AG10803 (cell line): Measurements from ENCODE around the gene STEAP3.
A peak's percentile ranks its signal among the peaks of the same experiment; 100 is the strongest.

Experiments
- DNase-seq: peaks from one replicate; pipeline ENCODE4 v3.0.0; 2010; ENCODE audit warnings: low read depth
- H3K4me3 ChIP-seq: 2 replicates; pipeline ENCODE4 v1.5.1; 2011; ENCODE audit warnings: mild to moderate bottlenecking, low read length, control low read depth
- TF ChIP-seq, protein P1 (sequence below): conservative IDR thresholded peaks from 2 replicates; pipeline ENCODE4 v1.5.1; 2011; ENCODE audit warnings: mild to moderate bottlenecking, low read length, control low read depth, inconsistent platforms

Gene STEAP3

GRCh38 chr2:119225105-119225865, 1.7 kb downstream of the STEAP3 start:
- DNase-seq: no peak
- H3K4me3 ChIP-seq: peak overlapping the region; percentile 67
- TF ChIP-seq, protein P1, sequence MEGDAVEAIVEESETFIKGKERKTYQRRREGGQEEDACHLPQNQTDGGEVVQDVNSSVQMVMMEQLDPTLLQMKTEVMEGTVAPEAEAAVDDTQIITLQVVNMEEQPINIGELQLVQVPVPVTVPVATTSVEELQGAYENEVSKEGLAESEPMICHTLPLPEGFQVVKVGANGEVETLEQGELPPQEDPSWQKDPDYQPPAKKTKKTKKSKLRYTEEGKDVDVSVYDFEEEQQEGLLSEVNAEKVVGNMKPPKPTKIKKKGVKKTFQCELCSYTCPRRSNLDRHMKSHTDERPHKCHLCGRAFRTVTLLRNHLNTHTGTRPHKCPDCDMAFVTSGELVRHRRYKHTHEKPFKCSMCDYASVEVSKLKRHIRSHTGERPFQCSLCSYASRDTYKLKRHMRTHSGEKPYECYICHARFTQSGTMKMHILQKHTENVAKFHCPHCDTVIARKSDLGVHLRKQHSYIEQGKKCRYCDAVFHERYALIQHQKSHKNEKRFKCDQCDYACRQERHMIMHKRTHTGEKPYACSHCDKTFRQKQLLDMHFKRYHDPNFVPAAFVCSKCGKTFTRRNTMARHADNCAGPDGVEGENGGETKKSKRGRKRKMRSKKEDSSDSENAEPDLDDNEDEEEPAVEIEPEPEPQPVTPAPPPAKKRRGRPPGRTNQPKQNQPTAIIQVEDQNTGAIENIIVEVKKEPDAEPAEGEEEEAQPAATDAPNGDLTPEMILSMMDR: no peak

DNA sequence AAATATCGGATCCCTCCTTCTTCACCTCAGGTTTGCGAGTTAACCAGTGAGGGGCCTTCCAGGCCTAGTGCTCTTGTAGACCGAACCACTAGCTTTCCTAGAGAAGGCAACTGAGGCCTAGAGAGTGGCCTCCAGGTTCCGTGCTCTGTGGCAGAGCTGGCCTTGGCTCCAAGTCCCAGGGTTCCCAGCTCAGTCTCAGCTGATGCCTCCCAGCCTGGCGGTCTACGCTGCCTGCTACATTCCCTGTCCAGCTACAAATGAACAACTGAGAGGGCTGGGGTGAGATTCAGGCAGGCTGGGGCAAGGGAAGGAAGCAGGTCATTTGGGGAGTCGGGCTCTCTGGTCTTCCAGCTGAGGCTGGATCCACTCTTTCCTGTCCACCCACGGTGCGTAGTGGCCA, 2.3 kb downstream of the STEAP3 start:
- H3K4me3 ChIP-seq: no peak overlapping the region
- DNase-seq: no peak
- TF ChIP-seq, protein P1: no peak

GRCh38 chr2:119227346-119227745, 3.7 kb downstream of the STEAP3 start:
- DNase-seq: peak; percentile 45
- TF ChIP-seq, protein P1: no peak
- H3K4me3 ChIP-seq: no peak overlapping the region

- no peak for DNase-seq
- TF ChIP-seq, protein P1: no peak
- H3K4me3 ChIP-seq: no peak overlapping the region
These were observed 4.5 kb downstream of the STEAP3 start for GRCh38 chr2:119228136-119228535.

- no peak for DNase-seq
- H3K4me3 ChIP-seq: no peak overlapping the region
- TF ChIP-seq, protein P1: no peak
These were observed 5.3 kb downstream of the STEAP3 start for GRCh38 chr2:119228964-119229363.

DNA sequence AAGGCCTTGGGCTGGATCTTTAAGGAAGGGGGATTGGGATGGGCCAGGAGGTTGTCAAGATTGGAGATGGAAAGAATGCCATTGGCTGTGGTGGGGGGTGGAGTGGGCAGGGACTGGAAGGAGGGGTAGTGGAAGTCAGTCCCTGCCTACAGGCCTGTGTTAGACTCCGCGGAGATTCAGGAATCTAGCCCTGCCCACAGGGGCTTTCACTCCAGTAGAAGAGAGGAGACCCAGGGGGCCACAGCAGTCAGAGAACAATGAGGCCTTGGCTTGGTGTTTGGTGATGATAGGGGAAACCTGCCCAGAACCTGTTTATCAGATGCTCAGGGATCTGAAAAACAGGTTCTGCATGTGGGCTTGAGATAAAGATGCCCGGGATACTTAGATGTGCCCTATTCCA, 6.1 kb downstream of the STEAP3 start:
- H3K4me3 ChIP-seq: no peak overlapping the region
- DNase-seq: no peak
- TF ChIP-seq, protein P1: no peak
